GM23338 (cell line): Measurements from ENCODE around the gene EDN2.

Experiments
- EZH2 ChIP-seq: fragments of 200-600 bp; sonication (generic); IDR thresholded peaks from one replicate; pipeline ENCODE4 v1.8.0; 2017; ENCODE audit warnings: antibody characterized with exemption, mild to moderate bottlenecking, low read depth; ENCODE audit not compliant: unreplicated experiment
- TF ChIP-seq, protein P1 (sequence below), 2 experiments: fragments of 200-600 bp in 1 of 2; sonication (generic) in 1 of 2; conservative IDR thresholded peaks; 2 replicates each; pipeline versions ENCODE4 v1.5.1 to v1.6.1; 2016 to 2017; ENCODE audit warnings: antibody characterized with exemption in 2 of 2, low read depth in 2 of 2, mild to moderate bottlenecking in 2 of 2, moderate library complexity in 1 of 2
- TF ChIP-seq, protein P2 (sequence below): IDR thresholded peaks from one replicate; pipeline ENCODE4 v1.6.1; 2018; ENCODE audit warnings: antibody characterized with exemption; ENCODE audit not compliant: unreplicated experiment

- TF ChIP-seq, protein P1, sequence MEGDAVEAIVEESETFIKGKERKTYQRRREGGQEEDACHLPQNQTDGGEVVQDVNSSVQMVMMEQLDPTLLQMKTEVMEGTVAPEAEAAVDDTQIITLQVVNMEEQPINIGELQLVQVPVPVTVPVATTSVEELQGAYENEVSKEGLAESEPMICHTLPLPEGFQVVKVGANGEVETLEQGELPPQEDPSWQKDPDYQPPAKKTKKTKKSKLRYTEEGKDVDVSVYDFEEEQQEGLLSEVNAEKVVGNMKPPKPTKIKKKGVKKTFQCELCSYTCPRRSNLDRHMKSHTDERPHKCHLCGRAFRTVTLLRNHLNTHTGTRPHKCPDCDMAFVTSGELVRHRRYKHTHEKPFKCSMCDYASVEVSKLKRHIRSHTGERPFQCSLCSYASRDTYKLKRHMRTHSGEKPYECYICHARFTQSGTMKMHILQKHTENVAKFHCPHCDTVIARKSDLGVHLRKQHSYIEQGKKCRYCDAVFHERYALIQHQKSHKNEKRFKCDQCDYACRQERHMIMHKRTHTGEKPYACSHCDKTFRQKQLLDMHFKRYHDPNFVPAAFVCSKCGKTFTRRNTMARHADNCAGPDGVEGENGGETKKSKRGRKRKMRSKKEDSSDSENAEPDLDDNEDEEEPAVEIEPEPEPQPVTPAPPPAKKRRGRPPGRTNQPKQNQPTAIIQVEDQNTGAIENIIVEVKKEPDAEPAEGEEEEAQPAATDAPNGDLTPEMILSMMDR (conservative IDR thresholded peaks at IDR 0.05; ENCODE audit: low read depth in 2 of 2) = no peak
- no peak for TF ChIP-seq EZH2
- TF ChIP-seq, protein P2, sequence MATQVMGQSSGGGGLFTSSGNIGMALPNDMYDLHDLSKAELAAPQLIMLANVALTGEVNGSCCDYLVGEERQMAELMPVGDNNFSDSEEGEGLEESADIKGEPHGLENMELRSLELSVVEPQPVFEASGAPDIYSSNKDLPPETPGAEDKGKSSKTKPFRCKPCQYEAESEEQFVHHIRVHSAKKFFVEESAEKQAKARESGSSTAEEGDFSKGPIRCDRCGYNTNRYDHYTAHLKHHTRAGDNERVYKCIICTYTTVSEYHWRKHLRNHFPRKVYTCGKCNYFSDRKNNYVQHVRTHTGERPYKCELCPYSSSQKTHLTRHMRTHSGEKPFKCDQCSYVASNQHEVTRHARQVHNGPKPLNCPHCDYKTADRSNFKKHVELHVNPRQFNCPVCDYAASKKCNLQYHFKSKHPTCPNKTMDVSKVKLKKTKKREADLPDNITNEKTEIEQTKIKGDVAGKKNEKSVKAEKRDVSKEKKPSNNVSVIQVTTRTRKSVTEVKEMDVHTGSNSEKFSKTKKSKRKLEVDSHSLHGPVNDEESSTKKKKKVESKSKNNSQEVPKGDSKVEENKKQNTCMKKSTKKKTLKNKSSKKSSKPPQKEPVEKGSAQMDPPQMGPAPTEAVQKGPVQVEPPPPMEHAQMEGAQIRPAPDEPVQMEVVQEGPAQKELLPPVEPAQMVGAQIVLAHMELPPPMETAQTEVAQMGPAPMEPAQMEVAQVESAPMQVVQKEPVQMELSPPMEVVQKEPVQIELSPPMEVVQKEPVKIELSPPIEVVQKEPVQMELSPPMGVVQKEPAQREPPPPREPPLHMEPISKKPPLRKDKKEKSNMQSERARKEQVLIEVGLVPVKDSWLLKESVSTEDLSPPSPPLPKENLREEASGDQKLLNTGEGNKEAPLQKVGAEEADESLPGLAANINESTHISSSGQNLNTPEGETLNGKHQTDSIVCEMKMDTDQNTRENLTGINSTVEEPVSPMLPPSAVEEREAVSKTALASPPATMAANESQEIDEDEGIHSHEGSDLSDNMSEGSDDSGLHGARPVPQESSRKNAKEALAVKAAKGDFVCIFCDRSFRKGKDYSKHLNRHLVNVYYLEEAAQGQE = no peak
Observed at GRCh38 chr1:41502912-41503311, 18.4 kb upstream of the EDN2 start.
